Aorta (tissue), 5 donors: ENCODE measurements around the gene KANK4. TPM values are rescaled to one million over a fixed set of nuclear protein-coding genes. Genes with fewer than 3 reads are reported as not detected.
"Not testable (repeated sequence)": the region's sequence is repeated elsewhere in the genome, so short reads cannot be mapped to it uniquely, and the experiment has no call there.

Experiments
- ATAC-seq: fragments of 200-7000 bp; cut with Tn5 transposase; one replicate; pipeline ENCODE4 v1.9.1; 2022; ENCODE audit warnings: moderate library complexity; ENCODE audit not compliant: low FRiP score
- DNase-seq, 2 donors: peaks; one replicate each; pipeline ENCODE4 v3.0.0-alpha.2; 2020
- H3K27ac ChIP-seq, 2 donors: one replicate each; pipeline ENCODE4 v1.5.1; 2013; ENCODE audit warnings: low read length in 2 of 2, mild to moderate bottlenecking in 2 of 2, moderate library complexity in 2 of 2, control low read depth in 1 of 2, inconsistent platforms in 1 of 2, low read depth in 1 of 2
- H3K27me3 ChIP-seq, 2 donors: one replicate each; pipeline ENCODE4 v1.6.1; 2013; ENCODE audit warnings: control low read depth in 1 of 2, low read length in 1 of 2, mild to moderate bottlenecking in 1 of 2, moderate library complexity in 1 of 2; ENCODE audit not compliant: insufficient read depth in 2 of 2, control insufficient read depth in 1 of 2
- H3K36me3 ChIP-seq, 2 donors: one replicate each; pipeline ENCODE4 v1.6.1; 2013; ENCODE audit warnings: control low read depth in 1 of 2, low read length in 1 of 2, mild to moderate bottlenecking in 1 of 2; ENCODE audit not compliant: insufficient read depth in 2 of 2, control insufficient read depth in 1 of 2
- H3K4me1 ChIP-seq, 2 donors: one replicate each; pipeline ENCODE4 v1.6.1; 2013; ENCODE audit warnings: low read length in 2 of 2, control low read depth in 1 of 2, mild to moderate bottlenecking in 1 of 2, moderate library complexity in 1 of 2; ENCODE audit not compliant: insufficient read depth in 2 of 2, control insufficient read depth in 1 of 2
- H3K4me3 ChIP-seq, 2 donors: one replicate each; pipeline ENCODE4 v1.5.1; 2013; ENCODE audit warnings: low read length in 2 of 2, control low read depth in 1 of 2, mild to moderate bottlenecking in 1 of 2
- H3K9me3 ChIP-seq: one replicate; pipeline ENCODE4 v1.6.1; 2013; ENCODE audit warnings: mild to moderate bottlenecking, low read length; ENCODE audit not compliant: control insufficient read depth
- WGBS, 2 donors: extraction: QIAGEN DNeasy Blood & Tissue Kit; methylation state at CpG; one replicate each; pipeline ENCODE4 v1.1.7; 2013; 5-methylcytosine and 5-hydroxymethylcytosine counted together
- intact Hi-C, 2 donors: fragments of 100-400 bp; cut with DNase I; formaldehyde crosslinking; loops; one replicate each; pipeline versions ENCODE4 v1.14.2 to v1.15.0; 2022
- polyA plus RNA-seq, 2 donors: library from polyadenylated mRNA; stranded (reverse); fragments of 200-250 nt; gene quantifications; one replicate each; pipeline ENCODE4 v1.2.3, GENCODE V29; 2013
- total RNA-seq, 2 donors: library from RNA; stranded (reverse); fragmentation: NEBNext Ultra II Directional; extraction: Animal tissue kit (Norgen Biotek cat#: 25700); gene quantifications; one replicate each; pipeline ENCODE4 v1.2.1, GENCODE V29; 2021
- donor health status: healthy with polysubstance abuse.
- donor health status: Bipolar disorder and iron deficiency.
- donor health status: DM: no; HTN: no; CAD: no.
- donor health status: DM: no; HTN: no; CAD: no.
- donor health status: DM: yes; HTN: yes; CAD: no.

KANK4 gene
- total and polyA plus RNA-seq, 4 donors, result 0.13 to 0.66 (median 0.42) TPM; not detected in 1

DNA sequence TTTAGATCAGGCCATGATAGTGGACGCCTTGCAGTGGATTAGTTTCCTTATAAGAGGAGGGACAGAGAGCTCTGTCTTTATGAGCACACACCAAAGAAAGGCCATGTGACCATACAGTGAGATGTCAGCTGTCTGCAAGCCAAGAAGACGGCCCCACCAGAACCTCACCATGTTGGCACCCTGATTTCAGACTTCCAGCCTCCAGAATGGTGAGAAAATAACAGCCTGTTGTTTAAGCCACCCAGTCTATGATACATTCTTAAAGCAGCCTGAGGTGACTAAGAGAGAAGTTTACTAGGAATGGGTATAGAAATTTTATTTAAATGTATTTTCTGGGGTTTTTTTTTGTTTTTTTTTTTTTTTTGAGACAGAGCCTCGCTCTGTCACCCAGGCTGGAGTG lies 95.1 kb downstream of the KANK4 start:
- no peaks in the 10 kb centered on the region for H3K9me3 ChIP-seq
- 41 to 47% methylated on average over 2 of the region's 3 CpGs for WGBS, 2 donors
- H3K27me3 ChIP-seq, result no peaks in the 10 kb centered on the region
- H3K4me3 ChIP-seq, result no peak overlapping the region
- DNase-seq (no peak), ATAC-seq (no peak)
- no peak overlapping the region for H3K27ac ChIP-seq
- intact Hi-C loops, result no loop called here
- no peaks in the 10 kb centered on the region for H3K36me3 ChIP-seq
- H3K4me1 ChIP-seq, result no peaks in the 10 kb centered on the region

DNA sequence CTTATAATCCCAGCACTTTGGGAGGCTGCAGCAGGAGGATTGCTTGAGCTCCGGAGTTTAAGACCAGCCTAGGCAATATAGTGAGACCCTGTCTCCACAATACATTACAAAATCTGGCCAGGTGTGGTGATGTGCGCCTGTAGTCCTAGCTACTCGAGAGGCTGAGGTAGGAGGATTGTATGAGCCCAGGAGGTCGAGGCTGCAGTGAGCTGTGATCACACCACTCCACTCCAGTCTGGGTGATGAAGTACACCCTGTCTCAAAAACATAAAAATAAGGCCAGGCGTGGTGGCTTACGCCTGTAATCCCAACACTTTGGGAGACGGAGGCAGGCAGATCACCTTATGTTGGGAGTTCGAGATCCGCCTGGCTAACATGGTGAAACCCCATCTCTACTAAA lies 96.9 kb downstream of the KANK4 start:
- Histone ChIP-seq H3K36me3 (no peaks in the 10 kb centered on the region), H3K4me1 (no peaks in the 10 kb centered on the region), H3K27me3 (no peaks in the 10 kb centered on the region), H3K27ac (no peak overlapping the region), H3K4me3 (no peak overlapping the region), H3K9me3 (no peaks in the 10 kb centered on the region)
- 72 to 91% methylated on average over 9 of the region's 9 CpGs for WGBS, 2 donors
- intact Hi-C loops, result no loop called here
- DNase-seq, result no peak
- no peak for ATAC-seq

DNA sequence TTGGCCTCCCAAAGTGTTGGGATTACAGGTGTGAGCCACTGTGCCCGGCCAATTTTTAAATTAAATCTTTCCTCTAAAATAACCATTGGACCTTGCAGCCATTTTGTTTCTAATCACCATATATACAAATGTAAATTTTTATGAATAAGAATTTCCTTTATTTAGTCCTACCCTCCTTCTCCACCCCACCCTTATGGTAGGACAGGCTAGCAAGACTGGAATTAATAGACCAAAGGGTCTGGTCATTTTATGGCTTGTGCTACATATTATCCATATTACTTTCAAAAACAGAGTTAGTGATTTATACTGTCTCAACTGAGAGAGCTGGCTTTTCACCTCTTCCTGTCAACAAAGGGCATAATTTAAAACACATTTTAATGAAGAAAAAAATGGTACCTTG lies 98.1 kb downstream of the KANK4 start:
- H3K27me3 ChIP-seq, result no peaks in the 10 kb centered on the region
- 97% methylated on average over 1 of the region's 1 CpG for WGBS, 2 donors
- H3K4me1 ChIP-seq, result no peaks in the 10 kb centered on the region
- no peaks in the 10 kb centered on the region for H3K9me3 ChIP-seq
- H3K36me3 ChIP-seq, result no peaks in the 10 kb centered on the region
- ATAC-seq (no peak), DNase-seq (no peak)
- no peak overlapping the region for H3K4me3 ChIP-seq
- no peak overlapping the region for H3K27ac ChIP-seq
- intact Hi-C loops, result no loop called here

DNA sequence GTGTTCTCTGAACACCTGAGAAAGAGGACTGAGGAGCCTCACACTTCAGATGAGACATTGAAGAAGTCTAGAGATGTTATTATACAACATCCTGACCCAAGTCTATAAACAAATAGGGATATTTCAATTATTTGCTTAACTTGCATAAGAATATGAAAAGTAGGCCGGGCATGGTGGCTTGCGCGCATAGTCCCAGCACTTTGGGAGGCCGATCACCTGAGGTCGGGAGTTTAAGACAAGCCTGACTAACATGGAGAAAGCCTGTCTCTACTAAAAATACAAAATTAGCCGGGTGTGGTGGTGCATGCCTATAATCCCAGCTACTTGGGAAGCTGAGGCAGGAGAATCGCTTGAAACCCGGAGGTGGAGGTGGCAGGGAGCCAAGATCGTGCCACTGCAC lies 98.8 kb downstream of the KANK4 start:
- 91 to 94% methylated on average over 9 of the region's 9 CpGs for WGBS, 2 donors
- H3K27ac ChIP-seq, H3K4me3 ChIP-seq, H3K4me1 ChIP-seq, DNase-seq, H3K9me3 ChIP-seq, H3K36me3 ChIP-seq, H3K27me3 ChIP-seq, intact Hi-C loops, ATAC-seq: not testable (repeated sequence)

DNA sequence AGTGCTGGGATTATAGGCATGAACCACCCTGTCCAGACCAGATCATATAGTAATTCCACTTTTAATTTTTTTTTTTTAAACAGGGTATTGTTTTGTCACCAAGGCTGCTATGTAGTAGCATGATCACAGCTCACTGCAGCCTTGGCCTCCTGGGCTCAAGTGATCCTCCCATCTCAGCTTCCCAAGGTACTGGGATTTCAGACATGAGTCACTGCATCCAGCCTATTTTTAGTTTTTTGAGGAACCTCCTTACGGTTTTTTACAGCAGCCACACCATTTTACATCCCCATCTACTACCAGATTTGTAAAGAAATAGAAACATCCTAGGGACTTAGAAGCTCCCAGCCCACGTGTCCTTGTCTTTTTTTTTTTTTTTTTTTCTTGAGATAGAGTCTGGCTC lies 100.6 kb downstream of the KANK4 start:
- intact Hi-C loops, result no loop called here
- H3K27ac ChIP-seq, result no peak overlapping the region
- no peaks in the 10 kb centered on the region for H3K9me3 ChIP-seq
- no peaks in the 10 kb centered on the region for H3K36me3 ChIP-seq
- H3K4me3 ChIP-seq, result no peak overlapping the region
- WGBS, 2 donors, result 55 to 63% methylated on average over 2 of the region's 2 CpGs
- DNase-seq, result no peak
- ATAC-seq, result no peak
- no peaks in the 10 kb centered on the region for H3K4me1 ChIP-seq
- H3K27me3 ChIP-seq, result no peaks in the 10 kb centered on the region

DNA sequence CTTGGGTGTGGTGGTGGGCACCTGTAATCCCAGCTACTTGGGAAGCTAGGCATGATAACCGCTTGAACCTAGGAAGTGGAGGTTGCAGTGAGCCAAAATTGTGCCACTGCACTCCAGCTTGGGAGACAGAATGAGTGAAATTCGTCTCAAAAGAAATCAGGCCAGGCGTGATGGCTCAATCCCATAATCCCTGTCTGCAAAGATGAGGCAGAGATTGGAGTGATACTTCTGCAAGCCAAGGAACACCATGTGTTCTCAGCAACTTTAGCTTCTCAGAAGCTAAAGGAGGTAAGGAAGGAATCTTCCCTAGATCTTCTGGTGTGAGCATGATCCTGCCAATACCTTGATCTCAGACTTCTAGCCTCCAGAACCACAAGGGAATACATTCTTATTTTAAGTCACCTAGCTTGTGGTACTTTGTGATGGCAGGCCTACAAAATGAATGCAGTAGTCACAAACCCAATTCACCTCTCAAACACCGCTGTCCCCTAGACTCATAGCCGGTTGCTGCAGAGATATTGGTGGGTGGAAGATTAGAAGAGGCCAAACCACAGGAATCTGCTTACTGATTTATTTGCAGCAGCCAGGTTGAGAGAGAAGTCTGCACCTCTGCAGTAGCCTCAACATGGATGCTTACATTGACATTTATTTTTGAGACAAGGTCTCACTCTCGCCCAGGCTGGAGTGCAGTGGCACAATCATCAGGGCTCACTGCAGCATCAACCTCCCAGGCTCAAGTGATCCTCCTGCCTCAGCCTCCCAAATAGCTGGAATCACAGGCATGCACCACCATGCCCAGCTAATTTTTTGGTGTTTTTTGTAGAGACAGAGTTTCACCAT lies 105.9 kb downstream of the KANK4 start:
- 60 to 86% methylated on average over 6 of the region's 6 CpGs for WGBS, 2 donors
- Histone ChIP-seq H3K36me3 (no peaks in the 10 kb centered on the region), H3K4me1 (no peaks in the 10 kb centered on the region), H3K9me3 (peaks cover 5% of the 10 kb centered on the region), H3K27me3 (no peaks in the 10 kb centered on the region), H3K4me3 (no peak overlapping the region), H3K27ac (no peak overlapping the region)
- intact Hi-C loops, result no loop called here
- DNase-seq (no peak), ATAC-seq (no peak)

DNA sequence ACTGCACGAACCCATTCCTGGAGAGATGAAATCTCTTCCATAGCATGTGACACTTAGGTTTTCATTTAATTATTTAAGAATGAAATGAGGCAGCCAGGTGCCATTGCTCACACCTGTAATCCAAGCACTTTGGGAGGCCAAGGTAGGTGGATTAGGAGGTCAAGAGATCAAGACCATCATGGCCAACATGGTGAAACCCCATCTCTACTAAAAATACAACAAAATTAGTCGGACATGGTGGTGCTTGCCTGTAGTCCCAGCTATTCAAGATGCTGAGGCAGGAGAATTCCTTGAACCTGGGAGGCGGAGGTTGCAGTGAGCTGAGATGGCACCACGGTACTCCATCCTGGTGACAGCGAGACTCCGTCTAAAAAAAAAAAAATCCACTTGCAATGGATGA lies 106.8 kb downstream of the KANK4 start:
- intact Hi-C loops, result no loop called here
- 80 to 92% methylated on average over 6 of the region's 6 CpGs for WGBS, 2 donors
- DNase-seq, result no peak
- Histone ChIP-seq H3K4me3 (no peak overlapping the region), H3K27ac (no peak overlapping the region), H3K36me3 (no peaks in the 10 kb centered on the region), H3K9me3 (peaks cover 5% of the 10 kb centered on the region), H3K4me1 (no peaks in the 10 kb centered on the region), H3K27me3 (no peaks in the 10 kb centered on the region)
- no peak for ATAC-seq

DNA sequence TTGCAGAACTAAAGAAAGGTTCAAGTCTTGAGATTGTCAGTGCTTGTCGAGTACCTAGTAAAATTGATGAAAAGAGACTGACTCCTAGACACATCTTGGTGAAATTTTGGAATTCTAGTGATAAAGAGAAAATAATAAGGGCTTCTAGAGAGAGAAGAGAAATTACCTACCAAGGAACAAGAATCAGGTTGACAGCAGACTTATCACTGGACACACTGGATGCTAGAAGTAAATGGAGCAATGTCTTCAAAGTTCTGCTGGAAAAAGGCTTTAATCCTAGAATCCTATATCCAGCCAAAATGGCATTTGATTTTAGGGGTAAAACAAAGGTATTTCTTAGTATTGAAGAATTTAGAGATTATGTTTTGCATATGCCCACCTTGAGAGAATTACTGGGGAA lies 108.3 kb downstream of the KANK4 start:
- no peaks in the 10 kb centered on the region for H3K36me3 ChIP-seq
- WGBS, 2 donors, result 90 to 94% methylated on average over 1 of the region's 1 CpG
- intact Hi-C loops, result no loop called here
- H3K27ac ChIP-seq, result no peak overlapping the region
- no peak overlapping the region for H3K4me3 ChIP-seq
- H3K9me3 ChIP-seq, result peaks cover 5% of the 10 kb centered on the region
- DNase-seq (no peak), ATAC-seq (no peak)
- no peaks in the 10 kb centered on the region for H3K27me3 ChIP-seq
- no peaks in the 10 kb centered on the region for H3K4me1 ChIP-seq

DNA sequence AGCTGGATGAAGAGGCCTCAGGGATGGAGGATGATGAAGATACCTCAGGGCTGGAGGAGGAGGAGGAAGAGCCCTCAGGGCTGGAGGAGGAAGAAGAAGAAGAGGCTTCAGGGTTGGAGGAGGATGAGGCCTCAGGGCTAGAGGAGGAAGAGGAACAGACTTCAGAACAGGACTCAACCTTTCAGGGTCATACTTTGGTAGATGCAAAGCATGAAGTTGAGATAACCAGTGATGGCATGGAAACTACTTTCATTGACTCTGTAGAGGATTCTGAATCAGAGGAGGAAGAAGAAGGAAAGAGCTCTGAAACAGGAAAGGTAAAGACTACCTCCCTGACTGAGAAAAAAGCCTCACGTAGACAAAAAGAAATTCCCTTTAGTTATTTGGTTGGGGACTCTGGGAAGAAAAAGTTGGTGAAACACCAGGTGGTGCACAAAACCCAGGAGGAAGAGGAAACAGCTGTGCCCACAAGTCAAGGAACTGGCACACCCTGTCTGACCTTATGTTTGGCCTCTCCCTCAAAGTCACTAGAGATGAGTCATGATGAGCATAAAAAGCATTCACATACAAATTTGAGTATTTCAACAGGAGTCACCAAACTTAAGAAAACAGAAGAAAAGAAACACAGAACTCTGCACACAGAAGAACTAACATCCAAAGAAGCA lies 109.2 kb downstream of the KANK4 start:
- 95 to 96% methylated on average over 1 of the region's 1 CpG for WGBS, 2 donors
- no peaks in the 10 kb centered on the region for H3K27me3 ChIP-seq
- ATAC-seq (no peak), DNase-seq (no peak)
- intact Hi-C loops, result no loop called here
- no peaks in the 10 kb centered on the region for H3K4me1 ChIP-seq
- H3K36me3 ChIP-seq, result no peaks in the 10 kb centered on the region
- H3K9me3 ChIP-seq, result peaks cover 5% of the 10 kb centered on the region
- no peak overlapping the region for H3K4me3 ChIP-seq
- H3K27ac ChIP-seq, result no peak overlapping the region
